ENCODE results near the gene SCARB1.

The SCARB1 gene

GRCh38 chr12:124741211-124741610 lies 122.5 kb downstream of the SCARB1 start:
- no peak for DNase-seq
- peaks cover 4% of the 10 kb centered on the region for H3K9me3 ChIP-seq (ENCODE audit: severe bottlenecking)
- H3K27ac ChIP-seq, result peak overlapping the region; percentile 33; the same call in 1 of the 2 replicates
- H3K27me3 ChIP-seq (ENCODE audit: insufficient read depth, low read depth, severe bottlenecking), result no peaks in the 10 kb centered on the region
- H3K36me3 ChIP-seq, result no peaks in the 10 kb centered on the region
- no peak overlapping the region for H3K4me3 ChIP-seq (ENCODE audit: low read depth, low read length)
- no peak for TF ChIP-seq CTCF (IDR thresholded peaks at IDR 0.05; ENCODE audit: low read depth, low read length)

- peak; percentile 63 for DNase-seq
- Histone ChIP-seq H3K9me3 (ENCODE audit: severe bottlenecking) (peaks cover 4% of the 10 kb centered on the region), H3K36me3 (no peaks in the 10 kb centered on the region), H3K4me3 (ENCODE audit: low read depth, low read length) (no peak overlapping the region), H3K27ac (peak overlapping the region; percentile 33), H3K27me3 (ENCODE audit: insufficient read depth, low read depth, severe bottlenecking) (no peaks in the 10 kb centered on the region)
- peak; percentile 44; the same call in 1 of the 2 replicates for TF ChIP-seq CTCF (IDR thresholded peaks at IDR 0.05; ENCODE audit: low read depth, low read length)
Measured at GRCh38 chr12:124740691-124741137, 123.0 kb downstream of the SCARB1 start.

- Histone ChIP-seq H3K27me3 (ENCODE audit: insufficient read depth, low read depth, severe bottlenecking) (no peaks in the 10 kb centered on the region), H3K4me3 (ENCODE audit: low read depth, low read length) (no peak overlapping the region), H3K36me3 (no peaks in the 10 kb centered on the region), H3K9me3 (ENCODE audit: severe bottlenecking) (peaks cover 4% of the 10 kb centered on the region), H3K27ac (peak overlapping the region; percentile 33; the same call in 1 of the 2 replicates)
- no peak for DNase-seq
- no peak for TF ChIP-seq CTCF (IDR thresholded peaks at IDR 0.05; ENCODE audit: low read depth, low read length)
Measured at GRCh38 chr12:124739953-124740561, 123.6 kb downstream of the SCARB1 start.

- no peak for TF ChIP-seq CTCF (IDR thresholded peaks at IDR 0.05; ENCODE audit: low read depth, low read length)
- H3K9me3 ChIP-seq (ENCODE audit: severe bottlenecking), result peaks cover 4% of the 10 kb centered on the region
- H3K27ac ChIP-seq, result no peak overlapping the region
- H3K27me3 ChIP-seq (ENCODE audit: insufficient read depth, low read depth, severe bottlenecking), result no peaks in the 10 kb centered on the region
- no peaks in the 10 kb centered on the region for H3K36me3 ChIP-seq
- no peak overlapping the region for H3K4me3 ChIP-seq (ENCODE audit: low read depth, low read length)
- DNase-seq, result no peak
Measured at GRCh38 chr12:124738636-124739467, 124.8 kb downstream of the SCARB1 start.

GRCh38 chr12:124737772-124738635 lies 125.7 kb downstream of the SCARB1 start:
- peaks cover 4% of the 10 kb centered on the region for H3K9me3 ChIP-seq (ENCODE audit: severe bottlenecking)
- no peaks in the 10 kb centered on the region for H3K36me3 ChIP-seq
- TF ChIP-seq CTCF (IDR thresholded peaks at IDR 0.05; ENCODE audit: low read depth, low read length), result no peak
- no peak overlapping the region for H3K4me3 ChIP-seq (ENCODE audit: low read depth, low read length)
- no peak for DNase-seq
- no peaks in the 10 kb centered on the region for H3K27me3 ChIP-seq (ENCODE audit: insufficient read depth, low read depth, severe bottlenecking)
- no peak overlapping the region for H3K27ac ChIP-seq

Measured in WERI-Rb-1 (cell line).